KOPT-K1 (cell line): ENCODE data around the gene KLK6.
"Not testable (repeated sequence)": the region's sequence is repeated elsewhere in the genome, so short reads cannot be mapped to it uniquely, and the experiment has no call there.

Experiments used
- H3K27ac ChIP-seq: fragments of 200-600 bp; sonication (generic); 2 replicates; pipeline ENCODE4 v1.5.1; 2016; ENCODE audit warnings: antibody characterized with exemption, mild to moderate bottlenecking, low read depth, low read length; ENCODE audit not compliant: poor library complexity, severe bottlenecking
- H3K36me3 ChIP-seq: fragments of 200-600 bp; sonication (generic); 2 replicates; pipeline ENCODE4 v1.5.1; 2017; ENCODE audit warnings: antibody characterized with exemption, mild to moderate bottlenecking, low read length, moderate library complexity; ENCODE audit not compliant: insufficient read depth
- H3K9me3 ChIP-seq: fragments of 200-600 bp; sonication (generic); 2 replicates; pipeline ENCODE4 v1.5.1; 2017; ENCODE audit warnings: antibody characterized with exemption, low read length, mild to moderate bottlenecking; ENCODE audit not compliant: insufficient read depth, poor library complexity, severe bottlenecking

KLK6 gene

GRCh38 chr19:51002089-51002532, 32.7 kb upstream of the KLK6 start:
- H3K27ac ChIP-seq = no peak overlapping the region
- no peaks in the 10 kb centered on the region for H3K9me3 ChIP-seq
- H3K36me3 ChIP-seq = no peaks in the 10 kb centered on the region

DNA sequence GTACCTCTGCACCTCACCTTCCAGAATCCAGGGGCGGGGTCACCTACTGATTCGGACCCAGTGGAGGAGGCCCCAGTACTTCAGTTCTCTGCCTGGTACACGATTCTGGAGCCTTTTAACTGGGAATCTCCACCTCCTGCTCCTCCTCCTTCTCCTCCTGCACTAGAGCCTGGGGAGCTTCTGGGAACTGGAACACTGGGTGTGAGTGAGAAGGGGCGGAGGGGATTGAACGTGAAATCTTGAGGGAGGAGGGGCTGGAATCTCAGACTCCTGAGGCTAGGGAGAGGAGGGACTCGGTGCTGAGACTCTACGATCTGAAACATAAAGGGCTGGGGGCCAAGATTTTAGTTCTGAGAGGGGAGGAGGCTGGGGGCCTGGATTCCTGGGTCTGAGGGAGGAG, 32.1 kb upstream of the KLK6 start, which contains the start of gene KLK8:
TSS of gene KLK8 (minus strand) at position 90 of the 400 bp plus-strand sequence. CDS start 437 bp downstream, outside the sequence.
- Histone ChIP-seq H3K36me3 (no peaks in the 10 kb centered on the region), H3K9me3 (no peaks in the 10 kb centered on the region), H3K27ac (no peak within 1 kb of the TSS)

- Histone ChIP-seq H3K9me3 (no peaks in the 10 kb centered on the region), H3K27ac (no peak overlapping the region), H3K36me3 (no peaks in the 10 kb centered on the region)
Measured at GRCh38 chr19:51000981-51001380, 31.6 kb upstream of the KLK6 start.

DNA sequence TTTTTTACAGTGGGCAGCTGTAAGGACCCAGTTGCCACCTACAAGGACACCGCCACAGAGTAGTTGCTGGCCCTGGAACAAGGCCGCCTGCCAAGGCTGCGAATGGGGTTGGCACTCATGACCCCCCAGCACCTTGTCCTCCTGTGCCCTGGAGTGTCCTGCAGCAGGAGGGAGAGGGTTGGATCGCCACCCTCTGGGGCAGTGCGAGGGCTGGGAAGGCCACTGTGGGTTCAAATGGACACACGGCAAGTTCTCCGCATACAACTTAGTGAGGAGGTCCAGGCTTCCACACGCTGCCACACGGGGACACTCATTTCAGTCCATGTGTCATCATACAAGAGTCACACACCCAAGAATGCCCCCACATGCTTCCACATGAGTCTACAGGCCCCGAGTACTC, 31.0 kb upstream of the KLK6 start:
- H3K27ac ChIP-seq = no peak overlapping the region
- no peaks in the 10 kb centered on the region for H3K36me3 ChIP-seq
- no peaks in the 10 kb centered on the region for H3K9me3 ChIP-seq

- Histone ChIP-seq H3K9me3 (no peaks in the 10 kb centered on the region), H3K36me3 (no peaks in the 10 kb centered on the region), H3K27ac (no peak overlapping the region)
Measured at GRCh38 chr19:50998686-50999085, 29.3 kb upstream of the KLK6 start.

- no peaks in the 10 kb centered on the region for H3K36me3 ChIP-seq
- no peak overlapping the region for H3K27ac ChIP-seq
- H3K9me3 ChIP-seq = no peaks in the 10 kb centered on the region
Measured at GRCh38 chr19:50998061-50998460, 28.7 kb upstream of the KLK6 start.

- Histone ChIP-seq H3K9me3 (no peaks in the 10 kb centered on the region), H3K27ac (no peak overlapping the region), H3K36me3 (no peaks in the 10 kb centered on the region)
Measured at GRCh38 chr19:50994129-50994528, 24.7 kb upstream of the KLK6 start.

- Histone ChIP-seq H3K36me3 (no peaks in the 10 kb centered on the region), H3K9me3 (no peaks in the 10 kb centered on the region), H3K27ac (no peak overlapping the region)
Measured at GRCh38 chr19:50992666-50993035, 23.3 kb upstream of the KLK6 start.

DNA sequence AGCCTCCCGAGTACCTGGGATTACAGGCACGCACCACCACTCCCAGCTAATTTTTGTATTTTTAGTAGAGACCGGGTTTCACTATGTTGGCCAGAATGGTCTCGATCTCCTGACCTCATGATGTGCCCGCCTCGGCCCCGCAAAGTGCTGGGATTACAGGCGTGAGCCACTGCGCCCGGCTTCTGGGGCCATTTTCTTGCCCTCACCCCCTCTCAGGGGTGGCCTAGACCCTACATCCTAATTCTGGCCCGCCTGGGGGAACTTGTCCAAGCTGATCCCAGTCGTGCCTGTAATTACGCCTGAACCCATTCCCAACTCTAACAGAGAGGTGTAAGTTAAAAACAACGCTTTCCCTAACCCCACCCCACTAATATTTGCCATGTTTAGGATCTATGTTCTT, 15.0 kb upstream of the KLK6 start:
- not testable (repeated sequence) for H3K9me3 ChIP-seq, H3K36me3 ChIP-seq, H3K27ac ChIP-seq

DNA sequence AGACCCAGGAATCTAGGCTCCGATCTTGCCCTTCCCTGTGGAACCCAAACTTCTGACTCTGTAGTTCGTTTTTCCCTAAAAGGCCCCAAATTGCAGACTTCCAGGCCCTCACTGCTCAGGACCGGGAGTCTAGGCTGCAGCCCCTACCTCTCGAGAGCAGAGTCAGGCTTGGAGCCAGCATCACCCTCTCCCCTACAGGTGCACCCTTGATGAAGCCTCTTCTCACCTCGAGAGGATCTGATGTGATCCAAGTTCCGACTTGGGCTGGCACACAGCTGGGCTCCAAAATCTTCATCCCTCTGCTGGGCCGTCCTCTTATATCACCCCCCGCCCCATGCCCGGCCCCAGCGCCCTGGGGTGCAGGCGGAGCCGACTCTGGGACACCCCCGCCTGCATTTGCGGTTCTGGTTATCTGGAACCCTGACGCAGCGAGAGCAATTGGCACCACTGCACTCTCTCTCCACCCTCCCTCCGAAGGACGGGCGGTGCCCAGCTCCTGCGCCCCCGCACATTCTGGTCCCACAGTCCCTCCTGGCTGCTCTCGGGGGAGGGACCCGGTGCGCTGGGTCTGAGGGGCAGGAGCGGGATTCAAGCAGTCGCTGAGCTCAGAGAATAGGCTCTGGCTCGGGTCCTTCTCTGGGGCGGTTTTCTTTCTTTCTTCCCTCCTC, 14.4 kb upstream of the KLK6 start, which contains the start of gene KLK7:
TSS of gene KLK7 (minus strand) at position 293 of the 668 bp plus-strand sequence. CDS start 1,518 bp downstream, outside the sequence.
- no peak within 1 kb of the TSS for H3K27ac ChIP-seq
- H3K36me3 ChIP-seq = no peaks in the 10 kb centered on the region
- no peaks in the 10 kb centered on the region for H3K9me3 ChIP-seq

DNA sequence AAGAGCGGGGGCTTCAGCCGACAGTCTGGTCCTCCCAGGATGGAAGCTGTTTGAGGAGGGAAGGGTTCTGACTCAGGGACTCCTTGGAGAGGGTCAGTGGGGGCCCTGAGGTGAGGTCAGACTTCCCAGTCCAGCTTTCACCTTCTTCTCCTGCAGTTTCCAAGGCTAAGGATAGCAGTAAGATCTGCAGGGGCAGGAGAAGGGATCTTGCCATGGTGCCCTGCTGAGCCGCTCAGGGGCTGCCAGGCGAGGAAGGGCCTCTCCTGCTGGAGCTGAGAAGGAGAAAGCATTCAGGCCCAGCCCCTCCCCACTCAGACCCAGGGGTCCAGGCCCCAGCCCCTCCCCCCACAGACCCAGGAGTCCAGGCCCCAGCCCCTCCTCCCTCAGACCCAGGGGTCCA, 12.8 kb upstream of the KLK6 start:
- H3K27ac ChIP-seq = no peak overlapping the region
- H3K36me3 ChIP-seq = no peaks in the 10 kb centered on the region
- H3K9me3 ChIP-seq = no peaks in the 10 kb centered on the region

DNA sequence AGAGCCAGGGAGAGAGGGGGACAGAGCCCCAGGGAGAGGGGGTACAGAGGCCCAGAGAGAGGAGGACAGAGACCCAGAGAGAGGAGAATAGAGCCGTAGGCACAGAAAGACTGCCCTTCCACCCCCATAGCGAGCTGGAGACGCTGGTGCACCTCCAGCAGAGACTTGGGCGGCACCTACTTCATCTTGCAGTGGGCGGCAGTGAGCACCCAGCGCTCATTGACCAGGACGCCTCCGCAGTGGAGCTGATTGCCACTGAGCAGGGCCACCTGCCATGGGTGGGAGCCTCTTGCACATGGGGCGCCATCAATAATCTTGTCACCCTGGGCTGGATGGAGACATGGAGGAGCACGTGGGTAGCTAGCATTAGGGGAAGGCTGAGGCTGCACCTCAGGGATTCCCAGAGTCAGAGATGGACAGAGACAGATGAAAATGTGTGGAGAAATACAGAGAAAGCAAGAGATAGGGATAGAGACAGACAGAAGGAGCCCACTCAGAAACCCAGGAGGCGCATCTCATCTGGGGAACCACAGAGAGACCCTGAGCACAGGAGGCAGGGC, 12.3 kb upstream of the KLK6 start:
- H3K9me3 ChIP-seq = no peaks in the 10 kb centered on the region
- no peaks in the 10 kb centered on the region for H3K36me3 ChIP-seq
- no peak overlapping the region for H3K27ac ChIP-seq

DNA sequence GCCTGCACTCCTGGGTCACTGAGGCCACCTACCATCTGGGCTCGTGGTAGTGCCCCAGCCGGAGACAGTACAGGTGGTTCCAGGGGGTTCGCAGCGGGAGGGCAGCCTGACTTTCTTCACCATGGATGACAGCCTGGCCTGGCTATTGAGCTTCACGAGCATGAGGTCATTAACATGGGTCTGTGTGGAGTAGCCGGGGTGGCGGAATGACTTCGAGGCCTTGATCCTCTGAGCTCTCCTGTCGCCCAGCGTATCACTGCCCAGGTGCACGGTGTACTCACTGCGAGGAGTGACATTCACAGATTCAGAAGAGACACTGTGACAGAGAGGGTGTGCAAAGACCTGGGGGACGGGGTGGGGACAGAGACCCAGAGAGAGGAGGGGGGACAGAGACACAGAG, 10.8 kb upstream of the KLK6 start:
- no peaks in the 10 kb centered on the region for H3K36me3 ChIP-seq
- no peaks in the 10 kb centered on the region for H3K9me3 ChIP-seq
- no peak overlapping the region for H3K27ac ChIP-seq

DNA sequence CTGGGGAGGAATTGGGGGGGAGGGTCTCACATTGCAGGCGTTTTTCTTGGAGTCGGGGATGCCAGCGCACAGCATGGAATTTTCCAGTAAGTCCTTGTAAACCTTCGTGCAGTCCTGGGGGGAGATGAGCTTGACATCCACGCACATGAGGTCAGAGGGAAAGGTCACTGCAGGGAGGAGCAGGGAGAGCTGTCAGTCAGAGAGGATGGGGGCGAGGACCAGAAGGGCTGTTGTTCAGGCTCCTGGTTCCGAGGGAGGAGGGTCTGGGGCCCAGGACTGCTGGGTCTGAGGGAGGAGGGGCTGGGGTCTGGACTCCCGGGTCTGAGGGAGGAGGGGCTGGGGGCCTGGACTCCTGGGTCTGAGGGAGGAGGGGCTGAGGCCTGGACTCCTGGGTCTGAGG, 10.4 kb upstream of the KLK6 start:
- no peaks in the 10 kb centered on the region for H3K9me3 ChIP-seq
- H3K27ac ChIP-seq = no peak overlapping the region
- H3K36me3 ChIP-seq = no peaks in the 10 kb centered on the region

- no peaks in the 10 kb centered on the region for H3K9me3 ChIP-seq
- H3K36me3 ChIP-seq = no peaks in the 10 kb centered on the region
- H3K27ac ChIP-seq = no peak overlapping the region
Measured at GRCh38 chr19:50978772-50979390, 9.5 kb upstream of the KLK6 start.

GRCh38 chr19:50977626-50978025, 8.2 kb upstream of the KLK6 start:
- Histone ChIP-seq H3K36me3 (no peaks in the 10 kb centered on the region), H3K27ac (no peak overlapping the region), H3K9me3 (no peaks in the 10 kb centered on the region)
